Fibroblast of lung (primary cell): ENCODE measurements around the gene CDH9.

Source experiments
- EZH2 ChIP-seq: IDR thresholded peaks from 2 replicates; pipeline ENCODE4 v1.5.1; 2012; ENCODE audit warnings: low read length, control low read depth, mild to moderate bottlenecking; ENCODE audit errors: missing control alignments
- TF ChIP-seq, protein P1 (sequence below), 2 donors: IDR thresholded peaks in 1 of 2; conservative IDR thresholded peaks in 1 of 2; 1 replicate in 1 of 2; 2 replicates in 1 of 2; pipeline ENCODE4 v1.5.1; 2011 to 2012; ENCODE audit warnings: low read length in 2 of 2, control low read depth in 1 of 2, inconsistent platforms in 1 of 2, low read depth in 1 of 2, mild to moderate bottlenecking in 1 of 2

DNA sequence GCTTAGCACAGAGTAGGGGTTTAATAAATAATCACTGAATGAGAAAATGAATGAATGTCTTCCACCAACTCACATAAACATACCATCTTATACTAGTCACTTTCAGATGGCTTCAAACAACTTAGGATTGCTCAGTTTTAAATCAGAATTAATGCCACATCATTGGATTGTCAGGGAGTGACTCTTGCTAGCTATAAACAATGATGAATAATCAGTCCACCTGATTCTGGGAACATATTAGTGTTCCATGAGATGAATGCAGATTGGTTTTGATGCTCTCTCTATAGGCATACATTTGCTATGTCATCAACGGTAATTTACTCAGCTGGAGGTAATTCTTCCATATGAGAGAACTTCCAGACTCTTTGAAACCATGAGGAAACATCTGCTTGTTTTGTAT is 97.4 kb downstream of the CDH9 start:
- no peak for TF ChIP-seq EZH2
- TF ChIP-seq, protein P1, sequence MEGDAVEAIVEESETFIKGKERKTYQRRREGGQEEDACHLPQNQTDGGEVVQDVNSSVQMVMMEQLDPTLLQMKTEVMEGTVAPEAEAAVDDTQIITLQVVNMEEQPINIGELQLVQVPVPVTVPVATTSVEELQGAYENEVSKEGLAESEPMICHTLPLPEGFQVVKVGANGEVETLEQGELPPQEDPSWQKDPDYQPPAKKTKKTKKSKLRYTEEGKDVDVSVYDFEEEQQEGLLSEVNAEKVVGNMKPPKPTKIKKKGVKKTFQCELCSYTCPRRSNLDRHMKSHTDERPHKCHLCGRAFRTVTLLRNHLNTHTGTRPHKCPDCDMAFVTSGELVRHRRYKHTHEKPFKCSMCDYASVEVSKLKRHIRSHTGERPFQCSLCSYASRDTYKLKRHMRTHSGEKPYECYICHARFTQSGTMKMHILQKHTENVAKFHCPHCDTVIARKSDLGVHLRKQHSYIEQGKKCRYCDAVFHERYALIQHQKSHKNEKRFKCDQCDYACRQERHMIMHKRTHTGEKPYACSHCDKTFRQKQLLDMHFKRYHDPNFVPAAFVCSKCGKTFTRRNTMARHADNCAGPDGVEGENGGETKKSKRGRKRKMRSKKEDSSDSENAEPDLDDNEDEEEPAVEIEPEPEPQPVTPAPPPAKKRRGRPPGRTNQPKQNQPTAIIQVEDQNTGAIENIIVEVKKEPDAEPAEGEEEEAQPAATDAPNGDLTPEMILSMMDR (conservative IDR thresholded peaks at IDR 0.05 in 1 of 2, IDR thresholded peaks at IDR 0.05 in 1 of 2; ENCODE audit: low read depth in 1 of 2, low read length in 2 of 2): no peak
